PFSK-1 (cell line): ENCODE measurements around the gene LRCH1.

Experiments
- FOXP2 ChIP-seq: optimal IDR thresholded peaks from 2 replicates; pipeline ENCODE3; 2011; ENCODE audit warnings: borderline replicate concordance, control low read depth, inconsistent platforms; ENCODE audit not compliant: insufficient read depth; ENCODE audit errors: extremely low read length, extremely low read depth
- POLR2AphosphoS5 ChIP-seq: IDR thresholded peaks from 2 replicates; pipeline ENCODE4 v1.6.1; 2012; ENCODE audit warnings: low read depth, mild to moderate bottlenecking, control low read depth, low read length, moderate library complexity
- REST ChIP-seq, 2 experiments: IDR thresholded peaks; 2 replicates each; pipeline versions ENCODE4 v1.6.1 to v1.8.0; 2011 to 2012; ENCODE audit warnings: low read depth in 2 of 2, low read length in 2 of 2, control low read depth in 1 of 2, inconsistent platforms in 1 of 2, mild to moderate bottlenecking in 1 of 2, moderate library complexity in 1 of 2; ENCODE audit not compliant: insufficient read depth in 1 of 2
- SIN3A ChIP-seq: IDR thresholded peaks from 2 replicates; pipeline ENCODE4 v1.6.1; 2012; ENCODE audit warnings: mild to moderate bottlenecking, low read length, moderate library complexity, borderline replicate concordance; ENCODE audit not compliant: insufficient read depth
- TAF1 ChIP-seq: IDR thresholded peaks from 2 replicates; pipeline ENCODE4 v1.6.1; 2012; ENCODE audit warnings: low read length, control low read depth, borderline replicate concordance; ENCODE audit not compliant: insufficient read depth

LRCH1 gene

GRCh38 chr13:46539231-46539630, 13.7 kb upstream of the LRCH1 start:
- TF ChIP-seq TAF1 (no peak), FOXP2 (no peak), POLR2AphosphoS5 (no peak), REST (IDR thresholded peaks at IDR 0.05; ENCODE audit: insufficient read depth in 1 of 2, low read depth in 2 of 2, low read length in 2 of 2) (no peak), SIN3A (no peak)

- TF ChIP-seq FOXP2, result no peak
- no peak for TF ChIP-seq SIN3A
- TF ChIP-seq POLR2AphosphoS5, result no peak
- TF ChIP-seq TAF1, result no peak
- TF ChIP-seq REST (IDR thresholded peaks at IDR 0.05; ENCODE audit: insufficient read depth in 1 of 2, low read depth in 2 of 2, low read length in 2 of 2), result no peak
These were observed 11.8 kb upstream of the LRCH1 start for GRCh38 chr13:46541210-46541609.

- no peak for TF ChIP-seq FOXP2
- TF ChIP-seq SIN3A, result no peak
- TF ChIP-seq REST (IDR thresholded peaks at IDR 0.05; ENCODE audit: insufficient read depth in 1 of 2, low read depth in 2 of 2, low read length in 2 of 2), result no peak
- no peak for TF ChIP-seq TAF1
- TF ChIP-seq POLR2AphosphoS5, result no peak
These were observed 10.1 kb upstream of the LRCH1 start for GRCh38 chr13:46542833-46543232.

GRCh38 chr13:46543287-46543686, 9.7 kb upstream of the LRCH1 start:
- TF ChIP-seq FOXP2 (no peak), REST (IDR thresholded peaks at IDR 0.05; ENCODE audit: insufficient read depth in 1 of 2, low read depth in 2 of 2, low read length in 2 of 2) (no peak), TAF1 (no peak), SIN3A (no peak), POLR2AphosphoS5 (no peak)

GRCh38 chr13:46544208-46544607, 8.8 kb upstream of the LRCH1 start:
- TF ChIP-seq FOXP2 (no peak), TAF1 (no peak), REST (IDR thresholded peaks at IDR 0.05; ENCODE audit: insufficient read depth in 1 of 2, low read depth in 2 of 2, low read length in 2 of 2) (no peak), SIN3A (no peak), POLR2AphosphoS5 (no peak)
